Measurements from ENCODE around the gene GRIK4. TPM values are rescaled to one million over a fixed set of nuclear protein-coding genes. Genes with fewer than 3 reads are reported as not detected.

GRIK4 gene
- total and polyA plus RNA-seq, 2 of the 4 experiments (the other 2 are of a cell fraction) = 0.18 to 0.38 TPM

- intact Hi-C loops (cut with micrococcal nuclease) (no loop called here), dilution Hi-C loops (cut with HindIII; ENCODE audit: low sequenced_read_pairs, unreplicated experiment) (no loop called here), in situ Hi-C loops (cut with MboI; ENCODE audit: low sequenced_read_pairs) (no loop called here)
- H2BK20ac ChIP-seq (ENCODE audit: low read depth, low read length) = no peak overlapping the region
- H3K56ac ChIP-seq (ENCODE audit: extremely low read depth, insufficient read depth, low read length) = no peak overlapping the region
- no peak overlapping the region for H4K5ac ChIP-seq (ENCODE audit: low read depth, low read length)
- no peak overlapping the region for H3K27ac ChIP-seq (ENCODE audit: insufficient read depth, low read length)
- H2AK9ac ChIP-seq (replicated peaks; ENCODE audit: low read depth, low read length, poor library complexity) = no peak overlapping the region
- H4K20me1 ChIP-seq (ENCODE audit: insufficient read depth, low read length) = no peaks in the 10 kb centered on the region
- POLR2A ChIA-PET (ENCODE audit: unreplicated experiment) = no interaction called here
- no peak overlapping the region for H3K18ac ChIP-seq (ENCODE audit: low read depth, low read length)
- no peak overlapping the region for H2BK5ac ChIP-seq (ENCODE audit: low read depth, low read length, poor library complexity, severe bottlenecking)
- no peak overlapping the region for H4K8ac ChIP-seq (ENCODE audit: low read depth in 2 of 2, low read length in 2 of 2)
- DNase-seq (no peak), ATAC-seq (ENCODE audit: low read depth) (no peak)
- H2BK15ac ChIP-seq (ENCODE audit: low read depth, low read length) = no peak overlapping the region
- H3K79me1 ChIP-seq (ENCODE audit: low read depth in 1 of 2, low read length in 2 of 2) = no peaks in the 10 kb centered on the region
- H3K9me1 ChIP-seq (ENCODE audit: insufficient read depth, low read length) = no peaks in the 10 kb centered on the region
- H2BK120ac ChIP-seq (ENCODE audit: low read depth, low read length) = no peak overlapping the region
- CTCF ChIA-PET = interaction anchor here (0.6 kb wide), 2 partner anchors 9 to 312 kb away, joined by 4 read pairs; no protein-coding TSS in a partner anchor
- TF ChIP-seq NFE2L2 (IDR thresholded peaks at IDR 0.05; ENCODE audit: low read depth, low read length) (no peak), CHD1 (IDR thresholded peaks at IDR 0.05; ENCODE audit: low read depth, low read length) (no peak), FOS (IDR thresholded peaks at IDR 0.05; ENCODE audit: low read depth, low read length) (no peak), CTCF (conservative IDR thresholded peaks at IDR 0.05; ENCODE audit: low read depth, low read length) (no peak), MAFK (IDR thresholded peaks at IDR 0.05; ENCODE audit: low read depth, low read length) (no peak), CEBPB (IDR thresholded peaks at IDR 0.05; ENCODE audit: low read depth, low read length) (no peak), POLR2A (IDR thresholded peaks at IDR 0.05; ENCODE audit: low read depth, low read length) (no peak), RCOR1 (IDR thresholded peaks at IDR 0.05; ENCODE audit: insufficient replicate concordance, low read length) (no peak), SMC3 (IDR thresholded peaks at IDR 0.05; ENCODE audit: low read depth, low read length) (no peak), RFX5 (IDR thresholded peaks at IDR 0.05; ENCODE audit: low read depth, low read length) (no peak), ELK1 (IDR thresholded peaks at IDR 0.05; ENCODE audit: borderline replicate concordance, low read depth, low read length) (no peak), MAZ (IDR thresholded peaks at IDR 0.05; ENCODE audit: borderline replicate concordance, low read depth, low read length) (no peak), MXI1 (IDR thresholded peaks at IDR 0.05; ENCODE audit: borderline replicate concordance, low read depth, low read length) (no peak), RAD21 (IDR thresholded peaks at IDR 0.05; ENCODE audit: low read length) (no peak)
- peaks cover 37% of the 10 kb centered on the region for H3K27me3 ChIP-seq (ENCODE audit: control insufficient read depth, insufficient read depth, low read length)
- H3K4me1 ChIP-seq (ENCODE audit: control insufficient read depth, insufficient read depth, low read length) = no peaks in the 10 kb centered on the region
- WGBS, 2 experiments (ENCODE audit: extremely low coverage in 2 of 2, insufficient read length in 1 of 2) = 0% methylated on average over 1 of the region's 3 CpGs; no CpG with 5 or more reads in 1 of the 2 experiments
- no peak overlapping the region for H3K9ac ChIP-seq (ENCODE audit: low read depth, low read length)
- no peak overlapping the region for H2AFZ ChIP-seq (replicated peaks; ENCODE audit: low read length, poor library complexity)
- H3K36me3 ChIP-seq (ENCODE audit: control insufficient read depth, insufficient read depth, low read length) = no peaks in the 10 kb centered on the region
- no peaks in the 10 kb centered on the region for H3K9me3 ChIP-seq (ENCODE audit: control insufficient read depth, insufficient read depth, low read length)
- no peak overlapping the region for H4K91ac ChIP-seq (ENCODE audit: insufficient read depth, low read depth, low read length)
- no TSS peak for BruUV-seq (replicated peaks)
- no peak overlapping the region for H2AK5ac ChIP-seq (ENCODE audit: low read depth, low read length)
- H3K4me3 ChIP-seq (ENCODE audit: insufficient read depth, low read depth, low read length) = no peak overlapping the region
- H3K4me2 ChIP-seq (ENCODE audit: low read depth, low read length) = no peak overlapping the region
- H3K23ac ChIP-seq (ENCODE audit: low read depth, low read length) = no peak overlapping the region
- no peak overlapping the region for H3K14ac ChIP-seq (replicated peaks; ENCODE audit: low read depth, low read length)
- no peak overlapping the region for H3K4ac ChIP-seq (ENCODE audit: low read depth, low read length)
Measured at GRCh38 chr11:120632579-120632978, 121.0 kb downstream of the GRIK4 start.
